Spleen (tissue), 13 donors: ENCODE data around the gene PCCB. TPM values are rescaled to one million over a fixed set of nuclear protein-coding genes. Genes with fewer than 3 reads are reported as not detected.

Experiments used
- DNase-seq: peaks from one replicate; pipeline ENCODE4 v3.0.0-alpha.2; 2020
- H3K27ac ChIP-seq, 8 donors: fragments of 200-600 bp; sonication (generic) in 7 of 8; 1 replicate in 4 of 8; 2 replicates in 4 of 8; pipeline versions ENCODE4 v1.5.0 to v1.8.0; 2016 to 2021; ENCODE audit warnings: inconsistent platforms in 4 of 8, mild to moderate bottlenecking in 4 of 8, moderate library complexity in 1 of 8
- H3K27me3 ChIP-seq, 7 donors: fragments of 200-600 bp; sonication (generic) in 6 of 7; replicated peaks in 1 of 7; 1 replicate in 4 of 7; 2 replicates in 3 of 7; pipeline versions ENCODE4 v1.5.0 to v1.8.0; 2016 to 2021; ENCODE audit warnings: inconsistent platforms in 3 of 7, mild to moderate bottlenecking in 1 of 7
- H3K36me3 ChIP-seq, 6 donors: fragments of 200-600 bp; sonication (generic) in 5 of 6; 1 replicate in 4 of 6; 2 replicates in 2 of 6; pipeline versions ENCODE4 v1.5.0 to v1.8.0; 2016 to 2021; ENCODE audit warnings: inconsistent platforms in 2 of 6
- H3K4me1 ChIP-seq, 6 donors: fragments of 200-600 bp; sonication (generic) in 5 of 6; 1 replicate in 3 of 6; 2 replicates in 3 of 6; pipeline versions ENCODE4 v1.5.0 to v1.8.0; 2016 to 2021; ENCODE audit warnings: inconsistent platforms in 3 of 6
- H3K4me3 ChIP-seq, 8 donors: fragments of 200-600 bp; sonication (generic) in 7 of 8; 1 replicate in 4 of 8; 2 replicates in 4 of 8; pipeline versions ENCODE4 v1.5.0 to v1.8.0; 2016 to 2021; ENCODE audit warnings: inconsistent platforms in 4 of 8, mild to moderate bottlenecking in 4 of 8, moderate library complexity in 2 of 8
- H3K9me3 ChIP-seq, 8 donors: fragments of 200-600 bp; sonication (generic) in 7 of 8; 1 replicate in 4 of 8; 2 replicates in 4 of 8; pipeline versions ENCODE4 v1.5.0 to v1.8.0; 2016 to 2021; ENCODE audit warnings: inconsistent platforms in 4 of 8
- POLR2A ChIP-seq, 3 donors: fragments of 450-650 bp; IDR thresholded peaks; one replicate each; pipeline ENCODE4 v1.5.1; 2017; ENCODE audit warnings: antibody characterized with exemption in 3 of 3, mild to moderate bottlenecking in 1 of 3
- POLR2AphosphoS5 ChIP-seq, 3 donors: sonication (generic); formaldehyde crosslinking; IDR thresholded peaks; one replicate each; pipeline ENCODE4 v1.5.1; 2017; ENCODE audit warnings: antibody characterized with exemption in 3 of 3
- WGBS, 5 donors: extraction: QIAGEN DNeasy Blood & Tissue Kit in 3 of 5; methylation state at CpG; one replicate each; pipeline versions ENCODE4 v1.1.5 to v1.1.7; 2013 to 2018; 5-methylcytosine and 5-hydroxymethylcytosine counted together
- intact Hi-C: fragments of 100-400 bp; cut with DNase I; formaldehyde crosslinking; loops from one replicate; pipeline ENCODE4 v1.15.0; 2023; ENCODE audit warnings: low total_unique reads
- long read RNA-seq, 2 donors: transcript quantifications; one replicate each; lab custom pipeline, GENCODE V29; 2026
- polyA plus RNA-seq, 3 donors: library from polyadenylated mRNA; stranded (reverse); fragments of 200-250 nt; gene quantifications; one replicate each; pipeline ENCODE4 v1.2.1, GENCODE V29; 2013
- total RNA-seq, 7 donors: library from RNA; depleted of rRNA in 3 of 7; stranded (reverse); fragments of >200 nt in 3 of 7; fragmentation: NEBNext Ultra II Directional in 4 of 7; extraction: Animal tissue kit (Norgen Biotek cat#: 25700) in 4 of 7; gene quantifications; one replicate each; pipeline versions ENCODE4 v1.1.0 to v1.2.1, GENCODE V29; 2016 to 2021
- TF ChIP-seq, protein P1 (sequence below), 11 experiments: fragments of 200-600 bp in 7 of 11; fragments of 450-650 bp in 4 of 11; sonication (generic) in 4 of 11; IDR thresholded peaks in 8 of 11; conservative IDR thresholded peaks in 3 of 11; 1 replicate in 7 of 11; 2 replicates in 4 of 11; pipeline versions ENCODE4 v1.4.0 to v1.8.0; 2016 to 2021; ENCODE audit warnings: antibody characterized with exemption in 11 of 11, inconsistent platforms in 4 of 11, mild to moderate bottlenecking in 1 of 11
- donor health status: healthy with polysubstance abuse.
- donor health status: DM: no; HTN: no; CAD: no; lungs with moderate emphysema.
- donor health status: DM: no; HTN: no; CAD: no.
- donor health status: Bipolar disorder and iron deficiency.
- donor health status: healthy.
- donor health status: DM: no; HTN: no; CAD: no.
- donor health status: DM: yes; HTN: yes; CAD: no.

Gene PCCB
- 10 to 100 TPM; 17.3 to 24.7 (median 21.0) TPM for total RNA-seq
- 10 to 100 TPM; 11.9 to 18.3 (median 15.7) TPM for polyA plus RNA-seq
- long read RNA-seq, donor 1, transcript PCCB-201 (15 exons, 1,833 nt): major isoform, 7 of 7 reads
- long read RNA-seq, donor 1, partial matches to known transcripts: 0 of 7 reads
- long read RNA-seq, donor 1, other reads (novel, unspliced or antisense): 0 of 7 reads
- long read RNA-seq, donor 2, partial matches to known transcripts: 6 of 10 reads
- long read RNA-seq, donor 2, other reads (novel, unspliced or antisense): 0 of 10 reads

- intact Hi-C loops: loop anchor here (10.0 kb wide), 1 partner anchor 505 kb away; the partner anchor contains the start of gene STAG1
- H3K9me3 ChIP-seq: no peaks in the 10 kb centered on the region
- H3K36me3 ChIP-seq: peaks cover 0 to under 1% (median 0%) of the 10 kb centered on the region in 6 donors
- peak within 1 kb of the TSS; percentile 60 to 95 (median 72) for H3K4me3 ChIP-seq
- WGBS, 5 donors: 1 to 2% (median 1%) methylated on average over 20 to 64 of the region's 64 CpGs
- H3K27me3 ChIP-seq: no peaks in the 10 kb centered on the region
- TF ChIP-seq, protein P1, sequence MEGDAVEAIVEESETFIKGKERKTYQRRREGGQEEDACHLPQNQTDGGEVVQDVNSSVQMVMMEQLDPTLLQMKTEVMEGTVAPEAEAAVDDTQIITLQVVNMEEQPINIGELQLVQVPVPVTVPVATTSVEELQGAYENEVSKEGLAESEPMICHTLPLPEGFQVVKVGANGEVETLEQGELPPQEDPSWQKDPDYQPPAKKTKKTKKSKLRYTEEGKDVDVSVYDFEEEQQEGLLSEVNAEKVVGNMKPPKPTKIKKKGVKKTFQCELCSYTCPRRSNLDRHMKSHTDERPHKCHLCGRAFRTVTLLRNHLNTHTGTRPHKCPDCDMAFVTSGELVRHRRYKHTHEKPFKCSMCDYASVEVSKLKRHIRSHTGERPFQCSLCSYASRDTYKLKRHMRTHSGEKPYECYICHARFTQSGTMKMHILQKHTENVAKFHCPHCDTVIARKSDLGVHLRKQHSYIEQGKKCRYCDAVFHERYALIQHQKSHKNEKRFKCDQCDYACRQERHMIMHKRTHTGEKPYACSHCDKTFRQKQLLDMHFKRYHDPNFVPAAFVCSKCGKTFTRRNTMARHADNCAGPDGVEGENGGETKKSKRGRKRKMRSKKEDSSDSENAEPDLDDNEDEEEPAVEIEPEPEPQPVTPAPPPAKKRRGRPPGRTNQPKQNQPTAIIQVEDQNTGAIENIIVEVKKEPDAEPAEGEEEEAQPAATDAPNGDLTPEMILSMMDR (IDR thresholded peaks at IDR 0.05 in 8 of 11, conservative IDR thresholded peaks at IDR 0.05 in 3 of 11): peak; percentile 70 to 96 (median 89)
- TF ChIP-seq POLR2A (IDR thresholded peaks at IDR 0.05) (no peak), POLR2AphosphoS5 (IDR thresholded peaks at IDR 0.05) (peak; percentile 91 to 95 (median 91))
- DNase-seq: peak; percentile 99
- H3K27ac ChIP-seq: peak within 1 kb of the TSS; percentile 87 to 95 (median 90)
- peaks cover 9 to 23% (median 20%) of the 10 kb centered on the region in 6 donors for H3K4me1 ChIP-seq
Observed at GRCh38 chr3:136250059-136250902, at the start of gene PCCB. TSS of gene PCCB (plus strand) at chr3:136250340. CDS start at chr3:136250376, 36 bp downstream.

DNA sequence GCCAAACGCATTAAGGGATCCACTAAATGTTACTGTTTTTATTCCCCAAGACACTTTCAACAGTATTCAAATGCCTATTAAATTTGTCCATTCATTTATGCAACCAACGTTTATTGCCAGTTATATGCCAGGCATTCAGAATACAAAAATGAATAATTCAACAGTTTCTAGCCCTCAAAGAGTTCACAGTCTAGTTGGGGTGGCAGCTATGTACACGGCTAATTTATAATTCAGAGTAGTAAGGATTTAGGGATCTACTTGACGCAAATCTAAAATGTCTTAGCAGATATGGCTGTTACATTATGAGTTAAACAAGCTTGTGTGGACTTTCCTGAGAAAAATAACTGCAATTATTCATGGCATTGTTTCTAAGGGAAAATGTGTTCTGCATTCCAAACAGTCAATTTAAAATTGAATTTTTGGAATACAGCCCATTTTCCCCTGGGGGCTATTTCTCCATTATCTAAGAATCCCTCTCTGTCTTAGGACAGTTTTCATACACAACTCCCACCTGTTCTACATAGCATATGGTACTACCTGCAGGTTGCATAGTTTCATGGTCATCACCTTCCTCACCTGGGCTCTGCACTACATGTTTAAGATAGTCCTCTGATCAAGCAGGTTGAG, 42.5 kb upstream of the PCCB start:
- DNase-seq: no peak
- Histone ChIP-seq H3K4me1 (no peaks in the 10 kb centered on the region), H3K36me3 (no peaks in the 10 kb centered on the region), H3K27ac (no peak overlapping the region), H3K9me3 (no peaks in the 10 kb centered on the region), H3K4me3 (no peak overlapping the region), H3K27me3 (peaks cover 0 to 9% (median 0%) of the 10 kb centered on the region in 7 donors)
- intact Hi-C loops: no loop called here
- TF ChIP-seq POLR2AphosphoS5 (IDR thresholded peaks at IDR 0.05) (no peak), POLR2A (IDR thresholded peaks at IDR 0.05) (no peak)
- TF ChIP-seq, protein P1 (IDR thresholded peaks at IDR 0.05 in 8 of 11, conservative IDR thresholded peaks at IDR 0.05 in 3 of 11): no peak
- WGBS, 5 donors: 76 to 86% (median 84%) methylated on average over 4 of the region's 4 CpGs

DNA sequence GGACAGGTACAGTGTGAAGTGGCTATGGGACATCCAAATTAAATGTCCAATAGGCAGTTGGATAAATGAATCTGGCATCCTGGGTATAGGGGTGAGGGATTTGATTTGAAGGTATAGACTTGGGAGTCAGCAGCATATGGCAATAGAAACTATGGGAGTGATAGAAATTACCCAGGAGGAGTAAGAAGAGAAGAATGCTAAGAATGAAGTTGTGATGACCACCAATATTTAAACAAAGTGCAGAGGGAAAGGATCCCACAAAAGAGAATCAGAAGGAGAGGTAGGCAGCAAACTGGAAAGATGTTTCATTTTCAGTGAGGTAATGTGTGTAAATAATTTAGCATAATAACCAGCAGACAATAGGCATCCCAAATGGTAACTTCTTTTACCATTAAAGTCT, 40.2 kb upstream of the PCCB start:
- no peak for TF ChIP-seq POLR2AphosphoS5 (IDR thresholded peaks at IDR 0.05)
- TF ChIP-seq, protein P1 (IDR thresholded peaks at IDR 0.05 in 8 of 11, conservative IDR thresholded peaks at IDR 0.05 in 3 of 11): no peak
- no peak for TF ChIP-seq POLR2A (IDR thresholded peaks at IDR 0.05)
- H3K4me1 ChIP-seq: no peaks in the 10 kb centered on the region
- intact Hi-C loops: no loop called here

More for the DNA sequence above, 40.2 kb upstream of the PCCB start:
- Histone ChIP-seq H3K27me3 (peaks cover 0 to 9% (median 0%) of the 10 kb centered on the region in 7 donors), H3K36me3 (no peaks in the 10 kb centered on the region), H3K4me3 (no peak overlapping the region), H3K9me3 (no peaks in the 10 kb centered on the region), H3K27ac (no peak overlapping the region)
- no peak for DNase-seq
